ENCODE results near the gene MIB2. TPM values are rescaled to one million over a fixed set of nuclear protein-coding genes. Genes with fewer than 3 reads are reported as not detected.

Gene MIB2
- polyA plus RNA-seq, 3 donors, result 5.4 to 65.7 (median 5.6) TPM

Other genes starting within 250 kb of the MIB2 start
- gene AURKAIP1, start 240.3 kb upstream of the MIB2 start, polyA plus RNA-seq, result 100 to 1,000 TPM in 2 of 3 donors, 10 to 100 TPM in 1; 59.1 to 160 (median 134) TPM
- gene CCNL2, start 216.2 kb upstream of the MIB2 start, polyA plus RNA-seq, result 100 to 1,000 TPM in 1 of 3 donors, 10 to 100 TPM in 1, 1 to 10 TPM in 1; 8.6 to 178 (median 10.4) TPM
- 100 to 1,000 TPM in 2 of 3 donors, 10 to 100 TPM in 1; 84.3 to 186 (median 156) TPM for gene MRPL20, start 208.2 kb upstream of the MIB2 start, polyA plus RNA-seq
- gene ANKRD65, start 194.2 kb upstream of the MIB2 start, polyA plus RNA-seq, result under 1 TPM in 1 of 3 donors, not detected in 2; 0.04 TPM
- not detected for gene VWA1, start 179.8 kb upstream of the MIB2 start, polyA plus RNA-seq
- not detected for gene ATAD3C, start 165.8 kb upstream of the MIB2 start, polyA plus RNA-seq
- gene ATAD3B, start 143.7 kb upstream of the MIB2 start, polyA plus RNA-seq, result 10 to 100 TPM in 1 of 3 donors, 1 to 10 TPM in 2; 2.3 to 23.3 (median 2.3) TPM
- gene ATAD3A, start 103.3 kb upstream of the MIB2 start, polyA plus RNA-seq, result 10 to 100 TPM in 1 of 3 donors, 1 to 10 TPM in 2; 4.1 to 14.0 (median 6.4) TPM
- gene TMEM240, start 74.9 kb upstream of the MIB2 start, polyA plus RNA-seq, result not detected
- 100 to 1,000 TPM in 2 of 3 donors, 10 to 100 TPM in 1; 88.1 to 168 (median 138) TPM for gene SSU72, start 40.6 kb upstream of the MIB2 start, polyA plus RNA-seq
- gene FNDC10, start 15.4 kb upstream of the MIB2 start, polyA plus RNA-seq, result 1 to 10 TPM in 2 of 3 donors, under 1 TPM in 1; 0.46 to 3.4 (median 1.5) TPM
- gene MMP23B, start 16.7 kb downstream of the MIB2 start, polyA plus RNA-seq, result 1 to 10 TPM in 1 of 3 donors, under 1 TPM in 2; 0.21 to 1.5 (median 0.24) TPM
- gene CDK11B, start 43.5 kb downstream of the MIB2 start, polyA plus RNA-seq, result 10 to 100 TPM in 1 of 3 donors, 1 to 10 TPM in 2; 2.5 to 12.7 (median 6.6) TPM
- 10 to 100 TPM; 12.2 to 29.2 (median 17.7) TPM for gene SLC35E2B, start 77.3 kb downstream of the MIB2 start, polyA plus RNA-seq
- gene CDK11A, start 108.9 kb downstream of the MIB2 start, polyA plus RNA-seq, result 10 to 100 TPM in 2 of 3 donors, 1 to 10 TPM in 1; 4.4 to 80.1 (median 13.3) TPM
- gene NADK, start 163.0 kb downstream of the MIB2 start, polyA plus RNA-seq, result 100 to 1,000 TPM; 175 to 425 (median 235) TPM